Measurements from ENCODE around the gene RETSAT.
"Not testable (repeated sequence)": the region's sequence is repeated elsewhere in the genome, so short reads cannot be mapped to it uniquely, and the experiment has no call there.

RETSAT gene

DNA sequence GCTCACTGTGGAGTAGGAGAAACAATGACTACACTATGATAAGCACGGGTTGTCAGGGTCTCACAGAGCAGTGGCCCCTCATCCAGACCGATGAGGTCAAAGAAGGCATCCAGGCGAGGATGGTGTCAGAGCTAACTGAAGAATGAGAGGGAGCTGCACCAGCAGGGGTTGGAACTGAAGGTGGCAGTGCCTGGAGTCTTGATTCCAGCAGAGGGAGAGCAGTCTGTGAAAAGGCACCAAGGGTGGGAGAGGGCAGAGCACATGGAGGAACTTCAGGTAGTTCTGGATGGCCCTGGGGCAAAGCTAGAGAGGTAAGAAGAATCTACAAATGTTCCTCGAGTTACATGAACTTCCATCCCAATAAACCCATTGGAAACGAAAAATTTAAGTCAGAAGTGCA lies 12.9 kb upstream of the RETSAT start:
- DNase-seq (ENCODE audit: low spot score) = peak; percentile 54

DNA sequence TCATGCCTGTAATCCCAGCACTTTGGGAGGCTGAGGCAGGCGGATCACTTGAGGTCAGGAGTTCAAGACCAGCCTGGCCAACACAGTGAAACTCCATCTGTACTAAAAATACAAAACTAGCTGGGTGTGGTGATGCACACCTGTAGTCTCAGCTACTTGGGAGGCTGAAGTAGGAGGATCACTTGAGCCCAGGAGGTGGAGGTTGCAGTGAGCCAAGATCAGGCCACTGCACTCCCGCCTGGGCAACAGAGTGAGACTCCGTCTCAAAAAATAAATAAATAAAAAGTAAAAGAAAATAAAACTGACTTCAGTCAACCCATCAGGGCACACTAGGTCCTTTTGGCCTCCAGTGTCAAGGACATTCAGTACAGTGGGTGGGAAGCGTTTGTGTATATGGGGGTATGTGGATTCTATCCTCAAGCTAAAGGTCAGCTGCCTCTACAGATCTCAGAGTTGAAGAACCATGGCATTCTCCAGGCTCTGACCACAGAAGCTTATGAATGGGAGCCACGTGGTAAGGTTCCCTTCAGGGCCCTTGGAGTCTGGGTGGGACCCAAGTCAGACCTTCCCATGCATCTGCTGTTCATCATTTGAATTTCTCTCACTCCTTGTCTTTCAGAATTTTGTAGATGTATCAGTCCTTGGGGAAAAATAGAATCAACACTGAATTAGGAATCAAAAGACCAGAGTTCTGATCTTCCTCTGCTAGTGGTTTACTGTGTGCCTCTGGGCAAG lies 8.5 kb upstream of the RETSAT start:
- DNase-seq (ENCODE audit: low spot score); H3K4me3 ChIP-seq; H3K27ac ChIP-seq: not testable (repeated sequence)

More for the DNA sequence above, 12.9 kb upstream of the RETSAT start:
- TF ChIP-seq, protein P1, sequence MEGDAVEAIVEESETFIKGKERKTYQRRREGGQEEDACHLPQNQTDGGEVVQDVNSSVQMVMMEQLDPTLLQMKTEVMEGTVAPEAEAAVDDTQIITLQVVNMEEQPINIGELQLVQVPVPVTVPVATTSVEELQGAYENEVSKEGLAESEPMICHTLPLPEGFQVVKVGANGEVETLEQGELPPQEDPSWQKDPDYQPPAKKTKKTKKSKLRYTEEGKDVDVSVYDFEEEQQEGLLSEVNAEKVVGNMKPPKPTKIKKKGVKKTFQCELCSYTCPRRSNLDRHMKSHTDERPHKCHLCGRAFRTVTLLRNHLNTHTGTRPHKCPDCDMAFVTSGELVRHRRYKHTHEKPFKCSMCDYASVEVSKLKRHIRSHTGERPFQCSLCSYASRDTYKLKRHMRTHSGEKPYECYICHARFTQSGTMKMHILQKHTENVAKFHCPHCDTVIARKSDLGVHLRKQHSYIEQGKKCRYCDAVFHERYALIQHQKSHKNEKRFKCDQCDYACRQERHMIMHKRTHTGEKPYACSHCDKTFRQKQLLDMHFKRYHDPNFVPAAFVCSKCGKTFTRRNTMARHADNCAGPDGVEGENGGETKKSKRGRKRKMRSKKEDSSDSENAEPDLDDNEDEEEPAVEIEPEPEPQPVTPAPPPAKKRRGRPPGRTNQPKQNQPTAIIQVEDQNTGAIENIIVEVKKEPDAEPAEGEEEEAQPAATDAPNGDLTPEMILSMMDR (IDR thresholded peaks at IDR 0.05) = no peak
- H3K27ac ChIP-seq = no peak overlapping the region
- H3K4me3 ChIP-seq = no peak overlapping the region

DNA sequence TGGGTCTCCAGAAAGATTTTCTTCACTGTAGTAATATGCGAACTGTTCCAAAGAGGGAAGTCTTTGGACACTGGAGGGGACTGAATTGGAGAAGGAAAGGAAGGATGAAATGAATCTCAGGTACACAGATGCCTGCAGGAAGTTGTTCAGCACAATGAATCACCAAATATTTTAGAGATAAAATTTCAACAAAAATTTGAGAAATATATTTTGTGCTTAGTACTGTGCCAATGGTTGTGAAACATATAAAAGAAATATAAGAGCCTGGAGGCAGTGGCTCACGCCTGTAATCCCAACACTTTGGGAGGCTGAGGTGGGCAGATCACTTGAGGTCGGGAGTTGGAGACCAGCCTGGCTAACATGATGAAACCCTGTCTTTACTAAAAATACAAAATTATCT lies 3.4 kb upstream of the RETSAT start:
- no peak overlapping the region for H3K4me3 ChIP-seq
- TF ChIP-seq, protein P1 (IDR thresholded peaks at IDR 0.05) = no peak
- no peak overlapping the region for H3K27ac ChIP-seq
- no peak for DNase-seq (ENCODE audit: low spot score)

DNA sequence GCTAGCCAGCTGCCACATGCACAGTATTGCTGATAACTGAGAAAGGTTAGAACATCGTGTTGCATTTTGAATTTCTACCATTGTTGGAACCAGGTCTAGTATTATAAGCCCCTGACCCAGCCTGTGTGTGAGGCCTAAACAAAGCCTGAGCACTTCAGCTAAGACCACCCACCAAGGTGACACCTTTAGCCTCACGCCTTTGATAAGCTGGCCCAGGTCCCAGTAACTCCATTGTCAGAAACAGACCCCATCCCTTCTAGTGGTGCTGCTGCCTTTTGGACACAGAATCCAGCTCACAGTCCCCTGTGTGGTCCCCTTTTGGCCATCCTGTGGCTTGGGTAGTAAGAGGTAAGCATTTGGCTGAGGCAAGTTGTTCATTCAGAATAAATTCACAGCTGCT lies 1.9 kb upstream of the RETSAT start:
- no peak overlapping the region for H3K4me3 ChIP-seq
- DNase-seq (ENCODE audit: low spot score) = peak; percentile 33
- TF ChIP-seq, protein P1 (IDR thresholded peaks at IDR 0.05) = no peak
- H3K27ac ChIP-seq = no peak overlapping the region

DNA sequence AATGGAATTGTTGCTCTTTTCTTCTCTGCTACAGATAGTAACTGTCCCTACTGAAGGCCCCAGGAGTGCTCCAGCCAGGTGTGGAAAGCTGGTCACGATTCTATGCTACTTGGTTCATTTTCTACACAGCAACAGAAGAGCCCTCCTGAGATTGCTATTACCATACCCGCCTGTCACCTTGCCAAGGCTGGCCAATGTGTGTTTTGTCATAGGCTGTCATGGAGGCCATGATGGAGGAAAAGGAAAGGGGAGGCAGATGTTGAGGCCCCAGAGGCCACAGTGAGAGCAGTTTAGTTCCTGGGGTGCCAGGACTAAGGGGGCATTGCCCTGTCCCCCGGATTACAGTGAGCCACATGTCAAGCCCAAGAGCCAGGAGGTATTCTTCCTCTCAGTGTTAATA lies 1.2 kb upstream of the RETSAT start:
- no peak overlapping the region for H3K27ac ChIP-seq
- no peak for DNase-seq (ENCODE audit: low spot score)
- TF ChIP-seq, protein P1 (IDR thresholded peaks at IDR 0.05) = no peak
- H3K4me3 ChIP-seq = peak overlapping the region; percentile 92

DNA sequence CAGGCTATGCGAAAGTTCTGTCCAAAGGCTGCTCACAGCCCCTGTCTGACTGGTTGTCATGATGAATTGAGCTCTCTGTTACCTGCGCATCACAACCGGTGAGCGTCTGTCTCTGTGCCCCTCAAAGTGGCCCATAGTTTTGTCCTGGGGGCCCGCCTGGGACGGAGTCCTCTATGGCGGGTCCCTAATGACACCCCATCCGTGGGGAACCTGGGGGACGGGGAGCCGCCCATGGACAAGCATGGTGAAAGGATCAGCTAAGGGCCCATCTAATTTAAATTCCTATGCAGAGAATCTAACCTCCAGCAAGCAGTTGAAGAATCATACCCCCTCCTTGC lies 714 bp upstream of the RETSAT start:
- TF ChIP-seq, protein P1 (IDR thresholded peaks at IDR 0.05) = no peak
- peak overlapping the region; percentile 92 for H3K4me3 ChIP-seq
- H3K27ac ChIP-seq = peak overlapping the region; percentile 67 to 94
- no peak for DNase-seq (ENCODE audit: low spot score)

DNA sequence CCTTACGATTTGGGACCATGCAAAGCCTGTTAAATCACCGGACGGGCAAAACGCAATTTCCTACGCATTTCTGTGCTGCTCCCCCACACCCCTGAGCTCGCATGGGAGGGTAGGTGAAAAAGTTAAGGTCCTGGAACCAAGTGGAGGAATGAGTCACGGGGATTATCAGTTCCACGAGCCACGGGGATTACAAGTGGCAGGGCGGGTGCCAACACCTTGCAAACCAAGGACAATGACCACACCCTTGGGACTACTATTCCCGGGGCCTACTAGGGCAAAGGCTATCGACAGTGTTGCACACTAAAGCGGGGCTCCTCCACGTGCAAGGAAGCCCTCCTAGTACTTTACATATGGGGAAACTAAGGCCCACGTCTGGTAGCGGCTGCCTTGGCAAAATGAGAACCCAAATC lies 447 bp downstream of the RETSAT start:
- Histone ChIP-seq H3K27ac (peak overlapping the region; percentile 67 to 94), H3K4me3 (peak overlapping the region; percentile 92)
- TF ChIP-seq, protein P1 (IDR thresholded peaks at IDR 0.05) = no peak
- DNase-seq (ENCODE audit: low spot score) = peak; percentile 77
